G401.6 (cell line): ENCODE measurements around the gene TMEM178B.
A peak's percentile ranks its signal among the peaks of the same experiment; 100 is the strongest.
"Not testable (repeated sequence)": the region's sequence is repeated elsewhere in the genome, so short reads cannot be mapped to it uniquely, and the experiment has no call there.

Source experiments
- FAIRE-seq: peaks from 2 replicates; lab custom pipeline; 2012; peaks lifted over from hg19 to GRCh38; lab: Jason Lieb, UNC

The TMEM178B gene

GRCh38 chr7:141073641-141074161 is at the start of gene TMEM178B:
TMEM178B (plus strand) TSS chr7:141074064.
- no peak for FAIRE-seq

GRCh38 chr7:141024668-141025067 is 49.2 kb upstream of the TMEM178B start:
- FAIRE-seq, result no peak

GRCh38 chr7:141027043-141027442 is 46.8 kb upstream of the TMEM178B start:
- FAIRE-seq, result no peak

GRCh38 chr7:141028767-141029166 is 45.1 kb upstream of the TMEM178B start:
- no peak for FAIRE-seq

GRCh38 chr7:141032539-141033323 is 41.1 kb upstream of the TMEM178B start:
- FAIRE-seq, result not testable (repeated sequence)

GRCh38 chr7:141038100-141038499 is 35.8 kb upstream of the TMEM178B start:
- not testable (repeated sequence) for FAIRE-seq

GRCh38 chr7:141039376-141039775 is 34.5 kb upstream of the TMEM178B start:
- no peak for FAIRE-seq

- FAIRE-seq, result no peak
These were observed 31.4 kb upstream of the TMEM178B start for GRCh38 chr7:141042222-141043193.

GRCh38 chr7:141043616-141044015 is 30.2 kb upstream of the TMEM178B start:
- FAIRE-seq, result peak; percentile 30

- no peak for FAIRE-seq
These were observed 28.6 kb upstream of the TMEM178B start for GRCh38 chr7:141045126-141045841.

GRCh38 chr7:141045842-141046620 is 27.8 kb upstream of the TMEM178B start:
- FAIRE-seq, result no peak

- FAIRE-seq, result no peak
These were observed 20.2 kb upstream of the TMEM178B start for GRCh38 chr7:141053626-141054025.

- no peak for FAIRE-seq
These were observed 18.7 kb upstream of the TMEM178B start for GRCh38 chr7:141055146-141055545.

GRCh38 chr7:141057788-141058187 is 16.1 kb upstream of the TMEM178B start:
- no peak for FAIRE-seq

GRCh38 chr7:141067856-141068255 is 6.0 kb upstream of the TMEM178B start:
- not testable (repeated sequence) for FAIRE-seq

- no peak for FAIRE-seq
These were observed 2.5 kb upstream of the TMEM178B start for GRCh38 chr7:141071260-141071854.

GRCh38 chr7:141071855-141072547 is 1.9 kb upstream of the TMEM178B start:
- no peak for FAIRE-seq

GRCh38 chr7:141072548-141073172 is 1.2 kb upstream of the TMEM178B start:
- FAIRE-seq, result no peak

GRCh38 chr7:141073173-141073640 is 657 bp upstream of the TMEM178B start:
- FAIRE-seq, result no peak
